HEK293 (cell line): ENCODE measurements around the gene CFAP299.

Source experiments
- GLIS1 ChIP-seq: fragments of 450-650 bp; formaldehyde crosslinking; IDR thresholded peaks from 2 replicates; pipeline ENCODE4 v1.5.1; 2016; ENCODE audit warnings: missing biosample characterization, missing genetic modification characterization
- IKZF3 ChIP-seq: fragments of 450-650 bp; IDR thresholded peaks from 2 replicates; pipeline ENCODE4 v1.5.0; 2018; ENCODE audit warnings: missing biosample characterization, mild to moderate bottlenecking, missing genetic modification characterization, moderate library complexity
- ZBTB1 ChIP-seq: fragments of 450-650 bp; formaldehyde crosslinking; IDR thresholded peaks from 2 replicates; pipeline ENCODE4 v1.5.1; 2016; ENCODE audit warnings: missing biosample characterization, missing genetic modification characterization
- ZNF184 ChIP-seq: fragments of 450-650 bp; IDR thresholded peaks from 2 replicates; pipeline ENCODE4 v1.5.1; 2018; ENCODE audit warnings: missing biosample characterization, mild to moderate bottlenecking, missing genetic modification characterization
- ZNF335 ChIP-seq: fragments of 450-650 bp; formaldehyde crosslinking; conservative IDR thresholded peaks from 2 replicates; pipeline ENCODE4 v1.5.1; 2016; ENCODE audit warnings: missing biosample characterization, missing genetic modification characterization
- ZNF354C ChIP-seq: fragments of 450-650 bp; formaldehyde crosslinking; IDR thresholded peaks from 2 replicates; pipeline ENCODE4 v1.5.1; 2016; ENCODE audit warnings: missing biosample characterization, missing genetic modification characterization, low read depth, borderline replicate concordance
- ZNF391 ChIP-seq: fragments of 450-650 bp; formaldehyde crosslinking; IDR thresholded peaks from 2 replicates; pipeline ENCODE4 v1.5.1; 2016; ENCODE audit warnings: low read depth, missing biosample characterization, missing genetic modification characterization, borderline replicate concordance
- ZNF416 ChIP-seq: fragments of 450-650 bp; formaldehyde crosslinking; IDR thresholded peaks from 2 replicates; pipeline ENCODE4 v1.5.1; 2016; ENCODE audit warnings: missing biosample characterization, missing genetic modification characterization
- ZNF510 ChIP-seq: fragments of 450-650 bp; formaldehyde crosslinking; IDR thresholded peaks from 2 replicates; pipeline ENCODE4 v1.5.1; 2018; ENCODE audit warnings: mild to moderate bottlenecking, missing genetic modification characterization, missing biosample characterization; ENCODE audit not compliant: insufficient replicate concordance
- ZNF530 ChIP-seq: fragments of 450-650 bp; formaldehyde crosslinking; IDR thresholded peaks from 2 replicates; pipeline ENCODE4 v1.5.1; 2016; ENCODE audit warnings: low read depth, missing biosample characterization, missing genetic modification characterization
- ZNF600 ChIP-seq: fragments of 450-650 bp; formaldehyde crosslinking; IDR thresholded peaks from 2 replicates; pipeline ENCODE4 v1.5.1; 2016; ENCODE audit warnings: missing biosample characterization, missing genetic modification characterization
- ZNF624 ChIP-seq: fragments of 450-650 bp; formaldehyde crosslinking; IDR thresholded peaks from 2 replicates; pipeline ENCODE4 v1.5.1; 2017; ENCODE audit warnings: missing biosample characterization, missing genetic modification characterization
- ZNF629 ChIP-seq: fragments of 450-650 bp; formaldehyde crosslinking; IDR thresholded peaks from 2 replicates; pipeline ENCODE4 v1.5.1; 2017; ENCODE audit warnings: missing biosample characterization, missing genetic modification characterization
- ZNF660 ChIP-seq: fragments of 450-650 bp; IDR thresholded peaks from 2 replicates; pipeline ENCODE4 v1.5.1; 2018; ENCODE audit warnings: missing biosample characterization, mild to moderate bottlenecking, missing genetic modification characterization
- ZNF664 ChIP-seq: fragments of 450-650 bp; formaldehyde crosslinking; IDR thresholded peaks from 2 replicates; pipeline ENCODE4 v1.5.1; 2016; ENCODE audit warnings: missing biosample characterization, missing genetic modification characterization
- ZNF701 ChIP-seq: fragments of 450-650 bp; formaldehyde crosslinking; IDR thresholded peaks from 2 replicates; pipeline ENCODE4 v1.5.1; 2016; ENCODE audit warnings: missing biosample characterization, missing genetic modification characterization
- ZNF747 ChIP-seq: fragments of 450-650 bp; formaldehyde crosslinking; IDR thresholded peaks from 2 replicates; pipeline ENCODE4 v1.5.1; 2016; ENCODE audit warnings: missing biosample characterization, missing genetic modification characterization
- ZNF76 ChIP-seq: fragments of 450-650 bp; formaldehyde crosslinking; IDR thresholded peaks from 2 replicates; pipeline ENCODE4; 2016; ENCODE audit warnings: low read depth, missing biosample characterization, missing genetic modification characterization, borderline replicate concordance
- ZXDB ChIP-seq: fragments of 450-650 bp; formaldehyde crosslinking; IDR thresholded peaks from 2 replicates; pipeline ENCODE4 v1.5.1; 2016; ENCODE audit warnings: missing biosample characterization, missing genetic modification characterization
- TF ChIP-seq, protein P1 (sequence below): fragments of 450-650 bp; formaldehyde crosslinking; IDR thresholded peaks from 2 replicates; pipeline ENCODE4 v1.5.1; 2017; ENCODE audit warnings: missing biosample characterization, missing genetic modification characterization
- TF ChIP-seq, protein P2 (sequence below): fragments of 450-650 bp; formaldehyde crosslinking; IDR thresholded peaks from 2 replicates; pipeline ENCODE4 v1.5.1; 2016; ENCODE audit warnings: missing biosample characterization, missing genetic modification characterization
- TF ChIP-seq, protein P3 (sequence below): fragments of 450-650 bp; formaldehyde crosslinking; IDR thresholded peaks from 2 replicates; pipeline ENCODE4 v1.5.1; 2016; ENCODE audit warnings: missing biosample characterization, missing genetic modification characterization
- TF ChIP-seq, protein P4 (sequence below): fragments of 450-650 bp; formaldehyde crosslinking; IDR thresholded peaks from 2 replicates; pipeline ENCODE4 v1.5.1; 2016; ENCODE audit warnings: missing biosample characterization, missing genetic modification characterization
- TF ChIP-seq, protein P5 (sequence below): fragments of 450-650 bp; formaldehyde crosslinking; IDR thresholded peaks from 2 replicates; pipeline ENCODE4 v1.5.1; 2016; ENCODE audit warnings: missing biosample characterization, missing genetic modification characterization
- TF ChIP-seq, protein P6 (sequence below): fragments of 450-650 bp; formaldehyde crosslinking; IDR thresholded peaks from 2 replicates; pipeline ENCODE4 v1.5.1; 2016; ENCODE audit warnings: missing biosample characterization, missing genetic modification characterization
- TF ChIP-seq, protein P7 (sequence below): fragments of 450-650 bp; formaldehyde crosslinking; conservative IDR thresholded peaks from 2 replicates; pipeline ENCODE4 v1.5.1; 2016; ENCODE audit warnings: low read depth, missing biosample characterization, missing genetic modification characterization

Gene CFAP299

DNA sequence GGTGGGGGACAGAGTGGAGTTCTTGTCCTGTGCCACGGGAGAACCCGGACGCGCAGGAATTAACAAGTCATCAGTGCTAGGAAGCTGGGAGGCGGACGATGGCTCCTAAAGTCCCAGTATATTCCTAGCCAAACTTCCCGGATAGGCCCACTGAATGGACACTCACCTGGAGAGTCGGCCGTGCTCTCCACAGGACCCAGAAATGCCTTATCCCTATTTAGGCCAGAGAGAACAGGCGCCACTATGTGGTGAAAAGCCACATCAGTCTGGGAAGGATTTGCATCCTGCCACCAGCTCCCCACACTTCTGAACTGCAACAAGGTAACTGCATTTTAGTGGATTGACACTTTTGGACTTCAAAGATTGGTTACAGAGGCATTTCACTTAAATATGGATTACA is 1.1 kb downstream of the CFAP299 start (continued):
- TF ChIP-seq GLIS1 (tag by site-specific recombination) (no peak), ZBTB1 (tag by site-specific recombination) (no peak), ZNF664 (tag by site-specific recombination) (no peak), ZNF660 (tag by site-specific recombination) (0 out of 2 replicates have a peak, but pooled peaks have one; percentile 11), ZNF391 (no peak), ZNF600 (tag by site-specific recombination) (no peak), ZNF629 (no peak), ZNF184 (no peak), ZNF354C (tag by site-specific recombination) (no peak), ZNF701 (tag by site-specific recombination) (no peak), ZNF510 (tag by site-specific recombination) (no peak), ZNF76 (tag by site-specific recombination) (no peak), ZXDB (tag by site-specific recombination) (no peak), IKZF3 (tag by site-specific recombination) (peak; percentile 35; the same call in 1 of the 2 replicates), ZNF530 (tag by site-specific recombination) (no peak), ZNF747 (tag by site-specific recombination) (no peak), ZNF416 (tag by site-specific recombination) (no peak), ZNF335 (tag by site-specific recombination) (peak; percentile 30; the same call in 1 of the 2 replicates), ZNF624 (tag by site-specific recombination) (no peak)
- TF ChIP-seq, protein P1, sequence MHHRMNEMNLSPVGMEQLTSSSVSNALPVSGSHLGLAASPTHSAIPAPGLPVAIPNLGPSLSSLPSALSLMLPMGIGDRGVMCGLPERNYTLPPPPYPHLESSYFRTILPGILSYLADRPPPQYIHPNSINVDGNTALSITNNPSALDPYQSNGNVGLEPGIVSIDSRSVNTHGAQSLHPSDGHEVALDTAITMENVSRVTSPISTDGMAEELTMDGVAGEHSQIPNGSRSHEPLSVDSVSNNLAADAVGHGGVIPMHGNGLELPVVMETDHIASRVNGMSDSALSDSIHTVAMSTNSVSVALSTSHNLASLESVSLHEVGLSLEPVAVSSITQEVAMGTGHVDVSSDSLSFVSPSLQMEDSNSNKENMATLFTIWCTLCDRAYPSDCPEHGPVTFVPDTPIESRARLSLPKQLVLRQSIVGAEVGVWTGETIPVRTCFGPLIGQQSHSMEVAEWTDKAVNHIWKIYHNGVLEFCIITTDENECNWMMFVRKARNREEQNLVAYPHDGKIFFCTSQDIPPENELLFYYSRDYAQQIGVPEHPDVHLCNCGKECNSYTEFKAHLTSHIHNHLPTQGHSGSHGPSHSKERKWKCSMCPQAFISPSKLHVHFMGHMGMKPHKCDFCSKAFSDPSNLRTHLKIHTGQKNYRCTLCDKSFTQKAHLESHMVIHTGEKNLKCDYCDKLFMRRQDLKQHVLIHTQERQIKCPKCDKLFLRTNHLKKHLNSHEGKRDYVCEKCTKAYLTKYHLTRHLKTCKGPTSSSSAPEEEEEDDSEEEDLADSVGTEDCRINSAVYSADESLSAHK = no peak
- TF ChIP-seq, protein P2, sequence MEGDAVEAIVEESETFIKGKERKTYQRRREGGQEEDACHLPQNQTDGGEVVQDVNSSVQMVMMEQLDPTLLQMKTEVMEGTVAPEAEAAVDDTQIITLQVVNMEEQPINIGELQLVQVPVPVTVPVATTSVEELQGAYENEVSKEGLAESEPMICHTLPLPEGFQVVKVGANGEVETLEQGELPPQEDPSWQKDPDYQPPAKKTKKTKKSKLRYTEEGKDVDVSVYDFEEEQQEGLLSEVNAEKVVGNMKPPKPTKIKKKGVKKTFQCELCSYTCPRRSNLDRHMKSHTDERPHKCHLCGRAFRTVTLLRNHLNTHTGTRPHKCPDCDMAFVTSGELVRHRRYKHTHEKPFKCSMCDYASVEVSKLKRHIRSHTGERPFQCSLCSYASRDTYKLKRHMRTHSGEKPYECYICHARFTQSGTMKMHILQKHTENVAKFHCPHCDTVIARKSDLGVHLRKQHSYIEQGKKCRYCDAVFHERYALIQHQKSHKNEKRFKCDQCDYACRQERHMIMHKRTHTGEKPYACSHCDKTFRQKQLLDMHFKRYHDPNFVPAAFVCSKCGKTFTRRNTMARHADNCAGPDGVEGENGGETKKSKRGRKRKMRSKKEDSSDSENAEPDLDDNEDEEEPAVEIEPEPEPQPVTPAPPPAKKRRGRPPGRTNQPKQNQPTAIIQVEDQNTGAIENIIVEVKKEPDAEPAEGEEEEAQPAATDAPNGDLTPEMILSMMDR (tag by site-specific recombination) = peak; percentile 60
- TF ChIP-seq, protein P3, sequence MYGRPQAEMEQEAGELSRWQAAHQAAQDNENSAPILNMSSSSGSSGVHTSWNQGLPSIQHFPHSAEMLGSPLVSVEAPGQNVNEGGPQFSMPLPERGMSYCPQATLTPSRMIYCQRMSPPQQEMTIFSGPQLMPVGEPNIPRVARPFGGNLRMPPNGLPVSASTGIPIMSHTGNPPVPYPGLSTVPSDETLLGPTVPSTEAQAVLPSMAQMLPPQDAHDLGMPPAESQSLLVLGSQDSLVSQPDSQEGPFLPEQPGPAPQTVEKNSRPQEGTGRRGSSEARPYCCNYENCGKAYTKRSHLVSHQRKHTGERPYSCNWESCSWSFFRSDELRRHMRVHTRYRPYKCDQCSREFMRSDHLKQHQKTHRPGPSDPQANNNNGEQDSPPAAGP (tag by site-specific recombination) = no peak
- TF ChIP-seq, protein P4, sequence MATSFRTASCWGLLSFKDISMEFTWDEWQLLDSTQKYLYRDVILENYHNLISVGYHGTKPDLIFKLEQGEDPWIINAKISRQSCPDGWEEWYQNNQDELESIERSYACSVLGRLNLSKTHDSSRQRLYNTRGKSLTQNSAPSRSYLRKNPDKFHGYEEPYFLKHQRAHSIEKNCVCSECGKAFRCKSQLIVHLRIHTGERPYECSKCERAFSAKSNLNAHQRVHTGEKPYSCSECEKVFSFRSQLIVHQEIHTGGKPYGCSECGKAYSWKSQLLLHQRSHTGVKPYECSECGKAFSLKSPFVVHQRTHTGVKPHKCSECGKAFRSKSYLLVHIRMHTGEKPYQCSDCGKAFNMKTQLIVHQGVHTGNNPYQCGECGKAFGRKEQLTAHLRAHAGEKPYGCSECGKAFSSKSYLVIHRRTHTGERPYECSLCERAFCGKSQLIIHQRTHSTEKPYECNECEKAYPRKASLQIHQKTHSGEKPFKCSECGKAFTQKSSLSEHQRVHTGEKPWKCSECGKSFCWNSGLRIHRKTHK (tag by site-specific recombination) = no peak
- TF ChIP-seq, protein P5, sequence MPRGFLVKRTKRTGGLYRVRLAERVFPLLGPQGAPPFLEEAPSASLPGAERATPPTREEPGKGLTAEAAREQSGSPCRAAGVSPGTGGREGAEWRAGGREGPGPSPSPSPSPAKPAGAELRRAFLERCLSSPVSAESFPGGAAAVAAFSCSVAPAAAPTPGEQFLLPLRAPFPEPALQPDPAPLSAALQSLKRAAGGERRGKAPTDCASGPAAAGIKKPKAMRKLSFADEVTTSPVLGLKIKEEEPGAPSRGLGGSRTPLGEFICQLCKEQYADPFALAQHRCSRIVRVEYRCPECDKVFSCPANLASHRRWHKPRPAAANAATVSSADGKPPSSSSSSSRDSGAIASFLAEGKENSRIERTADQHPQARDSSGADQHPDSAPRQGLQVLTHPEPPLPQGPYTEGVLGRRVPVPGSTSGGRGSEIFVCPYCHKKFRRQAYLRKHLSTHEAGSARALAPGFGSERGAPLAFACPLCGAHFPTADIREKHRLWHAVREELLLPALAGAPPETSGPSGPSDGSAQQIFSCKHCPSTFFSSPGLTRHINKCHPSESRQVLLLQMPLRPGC (tag by site-specific recombination) = no peak
- TF ChIP-seq, protein P6, sequence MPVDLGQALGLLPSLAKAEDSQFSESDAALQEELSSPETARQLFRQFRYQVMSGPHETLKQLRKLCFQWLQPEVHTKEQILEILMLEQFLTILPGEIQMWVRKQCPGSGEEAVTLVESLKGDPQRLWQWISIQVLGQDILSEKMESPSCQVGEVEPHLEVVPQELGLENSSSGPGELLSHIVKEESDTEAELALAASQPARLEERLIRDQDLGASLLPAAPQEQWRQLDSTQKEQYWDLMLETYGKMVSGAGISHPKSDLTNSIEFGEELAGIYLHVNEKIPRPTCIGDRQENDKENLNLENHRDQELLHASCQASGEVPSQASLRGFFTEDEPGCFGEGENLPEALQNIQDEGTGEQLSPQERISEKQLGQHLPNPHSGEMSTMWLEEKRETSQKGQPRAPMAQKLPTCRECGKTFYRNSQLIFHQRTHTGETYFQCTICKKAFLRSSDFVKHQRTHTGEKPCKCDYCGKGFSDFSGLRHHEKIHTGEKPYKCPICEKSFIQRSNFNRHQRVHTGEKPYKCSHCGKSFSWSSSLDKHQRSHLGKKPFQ = no peak
- TF ChIP-seq, protein P7, sequence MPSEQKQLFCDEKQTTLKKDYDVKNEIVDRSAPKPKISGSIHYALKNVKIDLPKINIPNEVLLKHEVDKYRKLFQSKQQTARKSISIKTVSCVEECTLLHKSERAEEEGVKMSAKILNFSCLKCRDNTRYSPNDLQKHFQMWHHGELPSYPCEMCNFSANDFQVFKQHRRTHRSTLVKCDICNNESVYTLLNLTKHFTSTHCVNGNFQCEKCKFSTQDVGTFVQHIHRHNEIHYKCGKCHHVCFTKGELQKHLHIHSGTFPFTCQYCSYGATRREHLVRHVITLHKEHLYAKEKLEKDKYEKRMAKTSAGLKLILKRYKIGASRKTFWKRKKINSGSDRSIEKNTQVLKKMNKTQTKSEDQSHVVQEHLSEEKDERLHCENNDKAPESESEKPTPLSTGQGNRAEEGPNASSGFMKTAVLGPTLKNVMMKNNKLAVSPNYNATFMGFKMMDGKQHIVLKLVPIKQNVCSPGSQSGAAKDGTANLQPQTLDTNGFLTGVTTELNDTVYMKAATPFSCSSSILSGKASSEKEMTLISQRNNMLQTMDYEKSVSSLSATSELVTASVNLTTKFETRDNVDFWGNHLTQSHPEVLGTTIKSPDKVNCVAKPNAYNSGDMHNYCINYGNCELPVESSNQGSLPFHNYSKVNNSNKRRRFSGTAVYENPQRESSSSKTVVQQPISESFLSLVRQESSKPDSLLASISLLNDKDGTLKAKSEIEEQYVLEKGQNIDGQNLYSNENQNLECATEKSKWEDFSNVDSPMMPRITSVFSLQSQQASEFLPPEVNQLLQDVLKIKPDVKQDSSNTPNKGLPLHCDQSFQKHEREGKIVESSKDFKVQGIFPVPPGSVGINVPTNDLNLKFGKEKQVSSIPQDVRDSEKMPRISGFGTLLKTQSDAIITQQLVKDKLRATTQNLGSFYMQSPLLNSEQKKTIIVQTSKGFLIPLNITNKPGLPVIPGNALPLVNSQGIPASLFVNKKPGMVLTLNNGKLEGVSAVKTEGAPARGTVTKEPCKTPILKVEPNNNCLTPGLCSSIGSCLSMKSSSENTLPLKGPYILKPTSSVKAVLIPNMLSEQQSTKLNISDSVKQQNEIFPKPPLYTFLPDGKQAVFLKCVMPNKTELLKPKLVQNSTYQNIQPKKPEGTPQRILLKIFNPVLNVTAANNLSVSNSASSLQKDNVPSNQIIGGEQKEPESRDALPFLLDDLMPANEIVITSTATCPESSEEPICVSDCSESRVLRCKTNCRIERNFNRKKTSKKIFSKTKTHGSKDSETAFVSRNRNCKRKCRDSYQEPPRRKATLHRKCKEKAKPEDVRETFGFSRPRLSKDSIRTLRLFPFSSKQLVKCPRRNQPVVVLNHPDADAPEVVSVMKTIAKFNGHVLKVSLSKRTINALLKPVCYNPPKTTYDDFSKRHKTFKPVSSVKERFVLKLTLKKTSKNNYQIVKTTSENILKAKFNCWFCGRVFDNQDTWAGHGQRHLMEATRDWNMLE (tag by site-specific recombination) = no peak
